Activated T-cell treated with anti-CD3 and anti-CD28 coated beads, Interleukin-2, amount 50 U/mL, for 1 hour (primary cell): ENCODE measurements around the gene OR2B2.
A peak's percentile ranks its signal among the peaks of the same experiment; 100 is the strongest.

Source experiments
- DNase-seq: peaks from one replicate; pipeline ENCODE4 v3.0.0-alpha.2; 2020

OR2B2 gene

DNA sequence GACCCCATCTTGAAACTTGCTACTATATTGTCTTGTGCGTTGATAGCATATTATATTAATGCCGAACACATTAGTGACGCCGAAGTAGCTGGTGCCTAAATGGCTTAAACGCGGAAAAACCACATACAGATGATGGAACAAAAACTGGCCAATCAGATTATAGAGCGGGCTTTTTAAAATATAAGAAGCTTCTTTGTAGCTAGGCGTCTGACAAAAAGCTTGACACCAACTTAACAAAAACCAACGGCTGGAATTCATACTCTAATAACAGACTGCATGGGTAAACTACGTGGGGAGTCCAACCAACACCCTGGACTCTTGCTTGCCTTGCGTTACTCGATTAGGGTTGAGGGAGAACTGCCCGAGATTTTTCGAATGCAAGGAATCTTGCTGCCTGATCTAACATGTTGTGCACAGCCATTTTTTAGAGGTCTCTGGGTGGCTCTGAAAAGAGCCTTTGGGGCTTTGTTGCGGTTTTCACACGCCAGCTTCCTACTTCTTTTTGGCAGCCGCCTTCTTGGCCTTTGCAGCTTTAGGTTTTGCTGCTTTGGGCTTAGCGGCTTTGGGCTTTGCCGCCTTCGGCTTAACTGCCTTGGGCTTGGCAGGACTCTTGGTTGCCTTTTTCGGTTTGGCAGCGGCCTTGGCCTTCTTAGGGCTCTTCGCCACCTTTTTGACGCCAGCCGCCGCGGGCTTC is 45.7 kb downstream of the OR2B2 start:
- peak; percentile 57 for DNase-seq

DNA sequence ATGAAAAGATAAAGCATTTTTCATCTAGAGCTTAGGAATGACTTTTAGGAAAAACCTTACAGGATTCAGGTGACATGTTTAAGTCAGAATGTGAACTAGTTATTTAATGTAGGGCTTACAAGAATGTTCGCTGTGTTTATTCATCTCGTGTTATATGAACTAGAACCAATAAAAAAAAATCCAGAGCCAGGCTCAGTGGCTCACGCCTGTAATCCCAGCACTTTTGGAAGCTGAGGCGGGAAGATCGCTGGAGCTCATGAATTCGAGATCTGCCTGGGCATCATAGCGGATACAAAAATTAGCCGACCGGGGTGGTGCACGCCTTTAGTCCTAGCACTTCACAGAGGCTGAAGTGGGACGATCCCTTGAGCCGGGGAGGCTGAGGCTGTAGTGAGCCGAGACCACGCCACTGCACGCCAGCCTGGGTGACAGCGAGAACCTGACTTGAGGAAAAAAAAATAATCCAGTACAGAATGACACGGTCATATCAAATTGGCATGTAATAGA is 46.3 kb downstream of the OR2B2 start:
- DNase-seq, result peak; percentile 36

DNA sequence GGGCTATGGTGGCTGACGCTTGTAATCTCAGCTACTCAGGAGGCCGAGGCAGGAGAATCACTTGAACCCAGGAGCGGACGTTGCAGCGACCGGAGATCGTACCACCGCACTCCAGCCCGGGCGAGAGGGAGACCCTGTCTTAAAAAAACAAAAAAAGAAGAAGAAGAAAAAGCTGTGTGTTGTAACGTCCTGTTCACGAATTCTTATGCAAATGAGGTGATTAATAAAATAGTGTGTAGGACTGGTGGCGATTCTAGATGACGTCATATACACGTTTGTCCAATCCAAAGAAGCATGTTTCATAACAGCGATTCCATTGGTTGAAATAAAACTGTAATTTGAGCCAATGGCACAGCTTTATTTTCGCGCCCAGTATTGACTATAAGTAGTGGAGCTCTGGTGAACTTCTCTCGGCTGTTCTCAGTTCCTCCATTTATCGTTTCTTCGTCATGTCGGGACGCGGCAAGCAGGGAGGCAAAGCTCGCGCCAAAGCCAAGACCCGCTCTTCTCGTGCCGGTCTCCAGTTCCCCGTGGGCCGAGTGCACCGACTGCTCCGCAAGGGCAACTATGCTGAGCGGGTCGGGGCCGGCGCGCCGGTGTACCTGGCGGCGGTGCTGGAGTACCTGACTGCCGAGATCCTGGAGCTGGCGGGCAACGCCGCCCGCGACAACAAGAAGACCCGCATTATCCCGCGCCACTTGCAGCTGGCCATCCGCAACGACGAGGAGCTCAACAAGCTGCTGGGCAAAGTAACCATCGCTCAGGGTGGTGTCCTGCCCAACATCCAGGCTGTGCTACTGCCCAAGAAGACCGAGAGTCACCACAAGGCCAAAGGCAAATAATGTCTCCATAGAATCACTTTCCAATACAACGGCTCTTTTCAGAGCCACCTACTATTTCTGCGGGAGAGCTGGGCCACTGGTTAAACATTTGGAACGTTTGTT is 47.0 kb downstream of the OR2B2 start:
- DNase-seq, result peak; percentile 73

DNA sequence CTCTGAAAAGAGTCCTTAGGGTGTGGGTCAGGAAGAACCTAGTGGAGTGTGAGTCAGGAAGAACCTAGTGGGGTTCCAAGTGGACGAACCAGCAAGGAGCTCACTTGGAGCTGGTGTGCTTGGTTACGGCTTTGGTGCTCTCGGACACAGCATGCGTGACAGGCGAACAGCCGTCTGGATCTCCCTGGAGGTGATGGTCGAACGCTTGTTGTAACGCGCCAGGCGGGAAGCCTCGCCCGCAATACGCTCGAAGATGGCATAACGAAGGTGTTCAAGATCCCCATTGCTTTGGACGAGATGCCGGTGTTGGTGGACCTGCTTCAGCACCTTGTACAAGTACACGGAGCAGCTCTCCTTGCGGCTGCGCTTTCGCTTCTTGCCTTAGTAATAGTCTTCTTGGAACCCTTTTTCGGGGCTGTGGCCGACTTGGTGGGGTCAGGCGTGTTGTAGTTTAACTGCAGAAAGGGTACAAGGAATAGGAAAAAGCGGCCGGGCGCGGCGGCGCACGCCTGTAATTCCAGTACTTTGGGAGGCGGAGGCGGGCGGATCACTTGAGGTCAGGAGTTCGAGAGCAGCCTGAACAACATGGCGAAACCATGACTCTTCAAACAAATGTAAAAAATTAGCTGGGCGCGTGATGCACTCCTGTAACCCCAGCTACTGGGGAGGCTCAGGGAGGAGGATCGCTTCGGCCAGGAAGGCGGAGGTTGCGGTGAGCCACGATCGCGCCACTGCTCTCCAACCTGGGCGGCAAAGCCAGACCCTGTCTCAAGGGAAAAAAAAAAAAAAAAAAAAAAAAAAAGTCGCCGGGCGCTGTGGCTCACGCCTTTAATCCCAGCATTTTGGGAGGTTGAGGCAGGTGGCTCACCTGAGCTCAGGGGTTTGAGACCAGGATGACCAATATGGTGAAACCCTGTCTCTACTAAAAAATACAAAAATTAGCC is 48.0 kb downstream of the OR2B2 start:
- DNase-seq, result peak; percentile 29

DNA sequence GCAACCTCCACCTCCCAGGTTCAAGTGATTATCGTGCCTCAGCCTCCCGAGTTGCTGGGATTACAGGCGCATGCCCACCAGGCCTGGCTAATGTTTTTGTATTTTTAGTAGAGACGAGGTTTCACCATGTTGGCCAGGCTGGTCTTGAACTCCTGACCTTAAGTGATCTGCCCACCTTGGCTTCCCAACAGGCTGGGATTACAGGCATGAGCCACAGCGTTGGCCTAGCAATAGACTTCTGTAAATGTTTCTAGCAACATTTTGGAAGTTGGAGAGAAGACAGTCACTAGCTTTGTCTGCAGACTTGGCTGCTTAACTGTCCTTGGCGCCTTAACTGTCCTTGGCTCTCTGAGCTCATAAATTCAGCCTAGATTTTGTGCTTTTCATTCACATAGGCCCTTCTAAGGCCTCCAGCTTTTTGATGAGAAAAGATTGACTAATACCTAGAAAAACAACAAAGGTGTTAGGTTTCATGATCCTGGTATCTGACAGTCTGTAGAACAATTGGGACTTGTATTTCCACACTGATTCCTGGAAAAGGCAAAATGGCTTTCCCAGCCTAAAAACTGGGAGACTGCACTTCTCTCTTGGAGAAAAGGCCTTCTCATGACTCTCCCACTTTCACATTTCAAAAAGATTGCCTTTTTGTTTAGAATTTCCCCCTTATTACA is 49.7 kb downstream of the OR2B2 start:
- DNase-seq, result no peak

DNA sequence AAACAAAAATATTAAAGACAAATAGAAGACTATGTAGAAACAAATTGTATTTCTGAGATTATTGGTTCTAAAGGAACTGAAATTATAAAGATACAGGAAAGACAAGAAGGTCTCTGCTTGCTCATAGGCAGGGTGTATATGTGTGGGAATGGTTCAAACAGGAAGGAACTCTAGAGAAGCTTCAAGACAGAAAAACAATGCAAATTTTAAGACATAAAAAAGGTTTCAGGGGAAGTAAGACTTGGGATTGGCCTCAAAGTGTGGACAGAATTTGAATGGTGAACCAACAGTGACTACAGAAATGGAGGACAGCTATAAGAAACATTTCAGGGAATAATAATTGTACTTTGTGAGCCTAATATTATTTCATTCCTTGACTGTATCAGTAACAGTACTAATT is 50.3 kb downstream of the OR2B2 start:
- no peak for DNase-seq

DNA sequence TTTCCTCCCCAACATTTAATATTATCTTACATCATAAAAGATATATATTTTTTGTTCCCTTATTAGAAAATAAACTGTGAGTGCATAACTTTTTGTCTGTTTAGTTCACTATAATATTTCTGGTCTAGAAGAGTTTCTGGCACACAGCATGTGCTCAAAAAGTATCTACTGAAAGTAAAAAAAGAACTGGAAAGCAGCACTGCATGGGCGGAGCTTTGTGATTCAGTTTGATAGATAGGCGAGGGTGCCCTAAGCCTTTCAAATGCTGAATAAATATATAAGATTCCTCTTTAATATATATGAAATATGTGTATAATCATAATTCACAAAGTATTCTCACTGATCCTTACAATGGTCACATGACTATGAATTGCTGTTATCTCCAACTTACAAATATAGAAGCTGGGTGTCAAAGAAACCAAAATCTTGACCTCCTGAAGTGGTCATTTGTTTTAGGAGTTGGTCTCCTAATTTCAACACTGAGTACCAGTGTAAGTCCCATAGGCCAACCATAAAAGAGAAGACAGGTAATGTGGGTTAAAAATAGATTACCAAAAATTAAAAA is 50.8 kb downstream of the OR2B2 start:
- DNase-seq, result no peak
